Mononuclear cell (primary cell): ENCODE measurements around the gene APOE. TPM values are rescaled to one million over a fixed set of nuclear protein-coding genes. Genes with fewer than 3 reads are reported as not detected.
"Not testable (repeated sequence)": the region's sequence is repeated elsewhere in the genome, so short reads cannot be mapped to it uniquely, and the experiment has no call there.

Experiments used
- H3K27me3 ChIP-seq: 2 replicates; pipeline ENCODE4 v1.6.0; 2011; ENCODE audit warnings: low read length, control low read depth; ENCODE audit not compliant: insufficient read depth
- H3K4me1 ChIP-seq: 2 replicates; pipeline ENCODE4 v1.5.1; 2011; ENCODE audit warnings: mild to moderate bottlenecking, low read length, control low read depth; ENCODE audit not compliant: insufficient read depth
- H3K4me3 ChIP-seq: 2 replicates; pipeline ENCODE4 v1.5.1; 2011; ENCODE audit warnings: mild to moderate bottlenecking, low read length, moderate library complexity
- H3K9me3 ChIP-seq: 2 replicates; pipeline ENCODE4 v1.5.1; 2011; ENCODE audit warnings: low read depth, mild to moderate bottlenecking, control low read depth, low read length
- total RNA-seq: library from RNA; depleted of rRNA; stranded (reverse); fragments of >200 nt; gene quantifications from one replicate; pipeline ENCODE4 v1.2.3, GENCODE V29; 2012

The APOE gene
- 0.94 TPM for total RNA-seq

GRCh38 chr19:44905437-44906160 is at the start of gene APOE:
Gene APOE, plus strand, starts transcription at chr19:44905796. Its CDS starts 829 bp downstream, at chr19:44906625.
- Histone ChIP-seq H3K9me3 (no peaks in the 10 kb centered on the region), H3K4me1 (no peaks in the 10 kb centered on the region), H3K4me3 (no peak within 1 kb of the TSS), H3K27me3 (peaks cover 16% of the 10 kb centered on the region)

- Histone ChIP-seq H3K4me3 (no peak overlapping the region), H3K4me1 (peaks cover 19% of the 10 kb centered on the region), H3K9me3 (no peaks in the 10 kb centered on the region), H3K27me3 (no peaks in the 10 kb centered on the region)
These were observed 49.0 kb upstream of the APOE start for GRCh38 chr19:44856421-44857083.

DNA sequence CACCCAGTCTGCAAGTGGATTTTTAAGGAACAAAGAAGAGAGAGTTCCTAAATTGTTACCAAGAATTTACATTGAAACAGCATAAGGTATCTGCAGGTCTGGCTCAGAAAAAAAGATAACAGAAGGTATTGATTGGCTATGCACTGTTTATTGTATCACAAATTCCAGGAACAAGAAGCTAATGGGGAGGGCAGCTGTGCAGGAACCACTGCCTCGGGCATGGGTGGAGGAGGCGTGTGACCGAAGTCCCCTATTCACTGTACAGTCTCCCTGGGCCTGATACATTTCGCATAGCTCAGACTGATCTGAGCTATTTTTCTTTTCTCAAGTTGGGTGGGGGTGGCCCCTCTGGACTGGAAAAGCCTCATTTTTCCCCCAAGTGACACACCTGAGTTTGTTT is 47.8 kb upstream of the APOE start:
- no peaks in the 10 kb centered on the region for H3K27me3 ChIP-seq
- no peaks in the 10 kb centered on the region for H3K9me3 ChIP-seq
- peaks cover 19% of the 10 kb centered on the region for H3K4me1 ChIP-seq
- no peak overlapping the region for H3K4me3 ChIP-seq

DNA sequence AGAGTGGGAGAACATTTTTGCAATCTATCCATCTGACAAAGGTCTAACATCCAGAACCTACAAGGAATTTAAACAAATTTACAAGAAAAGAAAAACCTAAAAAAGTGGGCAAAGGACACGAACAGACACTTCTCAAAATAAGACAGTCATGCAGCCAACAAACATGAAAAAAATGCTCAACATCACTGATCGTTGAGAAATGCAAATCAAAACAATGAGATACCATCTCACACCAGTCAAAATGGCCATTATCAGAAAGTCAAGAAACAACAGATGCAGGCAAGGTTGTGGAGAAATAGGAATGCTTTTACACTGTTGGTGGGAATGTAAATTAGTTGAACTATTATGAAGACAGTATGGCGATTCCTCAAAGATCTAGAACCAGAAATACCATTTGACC is 44.0 kb upstream of the APOE start:
- not testable (repeated sequence) for H3K27me3 ChIP-seq, H3K4me3 ChIP-seq, H3K9me3 ChIP-seq, H3K4me1 ChIP-seq

GRCh38 chr19:44863990-44864389 is 41.6 kb upstream of the APOE start:
- Histone ChIP-seq H3K4me1 (peaks cover 11% of the 10 kb centered on the region), H3K4me3 (no peak overlapping the region), H3K27me3 (no peaks in the 10 kb centered on the region), H3K9me3 (no peaks in the 10 kb centered on the region)

GRCh38 chr19:44865196-44865767 is 40.3 kb upstream of the APOE start:
- H3K27me3 ChIP-seq = no peaks in the 10 kb centered on the region
- peaks cover 24% of the 10 kb centered on the region for H3K4me1 ChIP-seq
- H3K9me3 ChIP-seq = no peaks in the 10 kb centered on the region

DNA sequence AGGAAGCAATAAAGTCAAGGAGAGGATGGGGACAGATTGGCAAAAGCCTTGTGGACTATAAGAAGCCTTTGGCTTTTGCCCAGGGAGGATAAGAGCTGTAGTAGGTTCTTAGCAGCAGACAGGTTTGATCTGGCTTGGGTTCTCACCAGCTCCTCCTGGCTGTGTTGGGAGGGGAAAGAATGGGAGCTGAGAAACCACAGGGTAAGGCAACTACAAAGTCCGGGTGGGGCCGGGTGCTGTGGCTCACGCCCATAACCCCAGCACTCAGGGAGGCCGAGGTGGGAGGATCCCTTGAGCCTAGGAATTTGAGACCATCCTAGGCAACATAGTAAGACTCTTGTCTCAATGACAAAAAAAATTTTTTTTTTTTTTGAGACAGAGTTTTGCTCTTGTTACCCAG is 38.9 kb upstream of the APOE start:
- Histone ChIP-seq H3K4me1 (peaks cover 28% of the 10 kb centered on the region), H3K9me3 (no peaks in the 10 kb centered on the region), H3K27me3 (no peaks in the 10 kb centered on the region), H3K4me3 (no peak overlapping the region)

More at GRCh38 chr19:44865196-44865767, 40.3 kb upstream of the APOE start:
- no peak overlapping the region for H3K4me3 ChIP-seq

GRCh38 chr19:44867578-44867977 is 38.0 kb upstream of the APOE start:
- Histone ChIP-seq H3K4me1 (peaks cover 28% of the 10 kb centered on the region), H3K27me3 (no peaks in the 10 kb centered on the region), H3K9me3 (no peaks in the 10 kb centered on the region), H3K4me3 (no peak overlapping the region)

DNA sequence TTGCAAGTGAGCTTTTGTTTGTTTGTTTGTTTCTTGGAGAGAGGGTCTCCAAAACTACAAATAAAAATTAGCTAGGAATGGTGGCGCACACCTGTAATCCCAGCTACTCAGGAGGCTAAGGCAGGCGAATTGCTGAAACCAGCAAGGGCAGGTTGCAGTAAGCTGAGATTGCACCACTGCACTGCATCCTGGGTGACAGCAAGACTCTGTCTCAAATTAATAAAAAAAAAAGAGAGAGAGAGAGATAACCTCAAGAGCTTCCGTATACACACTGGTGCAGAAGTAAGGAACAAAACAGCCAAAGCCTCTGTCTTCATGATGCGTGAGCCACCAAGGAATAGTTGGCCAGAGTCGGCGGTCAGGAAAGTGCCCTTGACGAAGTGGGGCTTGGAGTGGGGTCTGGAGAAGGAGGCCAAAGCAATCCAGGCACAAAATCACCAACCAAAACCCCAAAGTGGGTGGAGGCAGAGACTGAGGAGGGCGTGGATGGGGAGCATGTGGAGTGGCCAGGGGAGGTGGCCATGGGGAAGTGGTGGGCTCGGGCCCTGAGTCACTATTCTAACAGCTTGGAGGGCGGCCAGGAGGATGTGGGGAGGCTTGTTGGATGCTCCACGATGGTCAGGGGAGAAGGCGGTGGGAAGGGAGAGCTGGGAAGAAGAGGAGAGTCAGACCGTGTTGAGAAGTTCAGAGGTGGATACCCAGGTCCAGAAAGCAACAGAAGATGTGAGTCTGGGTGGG is 35.7 kb upstream of the APOE start:
- Histone ChIP-seq H3K9me3 (no peaks in the 10 kb centered on the region), H3K4me1 (peaks cover 28% of the 10 kb centered on the region), H3K4me3 (no peak overlapping the region), H3K27me3 (no peaks in the 10 kb centered on the region)

DNA sequence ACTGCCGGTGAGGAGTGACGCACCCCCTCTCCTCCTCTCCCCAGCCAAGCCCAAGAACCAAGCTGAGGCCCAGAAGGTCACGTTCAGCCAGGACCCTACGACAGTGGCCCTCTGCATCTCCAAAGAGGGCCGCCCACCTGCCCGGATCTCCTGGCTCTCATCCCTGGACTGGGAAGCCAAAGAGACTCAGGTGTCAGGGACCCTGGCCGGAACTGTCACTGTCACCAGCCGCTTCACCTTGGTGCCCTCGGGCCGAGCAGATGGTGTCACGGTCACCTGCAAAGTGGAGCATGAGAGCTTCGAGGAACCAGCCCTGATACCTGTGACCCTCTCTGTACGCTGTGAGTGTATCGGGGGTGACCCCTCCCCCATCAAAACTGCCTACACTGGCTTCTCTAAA is 33.8 kb upstream of the APOE start:
- Histone ChIP-seq H3K4me3 (no peak overlapping the region), H3K9me3 (no peaks in the 10 kb centered on the region), H3K4me1 (peaks cover 28% of the 10 kb centered on the region), H3K27me3 (no peaks in the 10 kb centered on the region)

GRCh38 chr19:44872661-44873060 is 32.9 kb upstream of the APOE start:
- H3K27me3 ChIP-seq = no peaks in the 10 kb centered on the region

DNA sequence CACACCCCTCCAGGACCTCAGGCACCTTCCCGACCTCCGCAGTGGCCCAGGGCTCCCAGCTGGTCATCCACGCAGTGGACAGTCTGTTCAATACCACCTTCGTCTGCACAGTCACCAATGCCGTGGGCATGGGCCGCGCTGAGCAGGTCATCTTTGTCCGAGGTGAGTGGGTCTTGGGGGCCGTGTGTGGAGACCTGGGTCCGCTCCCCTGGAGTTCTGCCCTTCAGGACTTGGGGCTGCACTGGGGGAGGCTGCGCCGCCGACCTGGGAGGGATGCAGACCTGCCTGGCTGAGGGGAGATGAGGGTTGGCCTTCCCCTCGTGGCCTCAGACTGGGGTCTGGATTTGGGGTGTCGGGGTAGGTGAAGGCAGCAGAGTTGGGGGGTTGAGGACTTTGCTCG is 31.3 kb upstream of the APOE start:
- H3K4me1 ChIP-seq = peaks cover 14% of the 10 kb centered on the region
- no peaks in the 10 kb centered on the region for H3K9me3 ChIP-seq
- H3K4me3 ChIP-seq = no peak overlapping the region
- H3K27me3 ChIP-seq = no peaks in the 10 kb centered on the region

More at GRCh38 chr19:44872661-44873060, 32.9 kb upstream of the APOE start:
- H3K4me1 ChIP-seq = peaks cover 28% of the 10 kb centered on the region
- H3K9me3 ChIP-seq = no peaks in the 10 kb centered on the region
- no peak overlapping the region for H3K4me3 ChIP-seq

GRCh38 chr19:44875666-44876451 is 29.7 kb upstream of the APOE start:
- no peak overlapping the region for H3K4me3 ChIP-seq
- H3K4me1 ChIP-seq = no peaks in the 10 kb centered on the region
- no peaks in the 10 kb centered on the region for H3K27me3 ChIP-seq
- H3K9me3 ChIP-seq = no peaks in the 10 kb centered on the region

DNA sequence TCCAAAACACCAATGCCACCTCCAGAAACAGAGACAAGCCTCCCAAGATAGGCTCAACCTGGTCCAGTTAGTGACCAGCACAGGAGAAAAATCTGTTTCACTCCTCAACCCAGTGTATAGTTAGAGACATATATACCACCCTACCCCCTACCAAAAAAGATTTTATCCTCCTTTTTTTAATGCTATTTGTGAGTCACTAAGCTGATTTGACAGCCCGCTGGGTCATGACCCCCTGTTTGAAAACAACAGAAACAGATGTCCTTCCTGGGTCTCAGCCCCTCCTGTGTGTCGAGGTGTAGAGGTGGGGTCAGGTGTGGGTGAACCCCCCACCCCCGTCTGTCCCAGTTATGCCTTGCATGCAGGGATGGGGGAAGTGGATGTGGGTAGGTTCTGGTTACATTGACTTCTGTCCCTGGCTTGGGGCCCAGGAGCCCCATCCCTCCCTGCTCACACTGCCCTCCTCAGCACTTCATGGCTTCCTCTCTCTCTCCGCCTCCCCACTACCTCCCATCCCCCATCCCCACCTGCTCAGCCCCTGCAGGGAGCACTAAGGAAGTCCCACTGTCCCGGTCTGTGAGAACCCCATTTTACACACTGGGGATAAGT is 28.6 kb upstream of the APOE start:
- H3K27me3 ChIP-seq = no peaks in the 10 kb centered on the region
- no peaks in the 10 kb centered on the region for H3K4me1 ChIP-seq
- H3K9me3 ChIP-seq = no peaks in the 10 kb centered on the region
- H3K4me3 ChIP-seq = no peak overlapping the region
